ENCODE measurements around the gene FAM222B. TPM values are rescaled to one million over a fixed set of nuclear protein-coding genes. Genes with fewer than 3 reads are reported as not detected.

The FAM222B gene
- total RNA-seq, 2 experiments from 2014 or later = 4.0 to 15.2 TPM

DNA sequence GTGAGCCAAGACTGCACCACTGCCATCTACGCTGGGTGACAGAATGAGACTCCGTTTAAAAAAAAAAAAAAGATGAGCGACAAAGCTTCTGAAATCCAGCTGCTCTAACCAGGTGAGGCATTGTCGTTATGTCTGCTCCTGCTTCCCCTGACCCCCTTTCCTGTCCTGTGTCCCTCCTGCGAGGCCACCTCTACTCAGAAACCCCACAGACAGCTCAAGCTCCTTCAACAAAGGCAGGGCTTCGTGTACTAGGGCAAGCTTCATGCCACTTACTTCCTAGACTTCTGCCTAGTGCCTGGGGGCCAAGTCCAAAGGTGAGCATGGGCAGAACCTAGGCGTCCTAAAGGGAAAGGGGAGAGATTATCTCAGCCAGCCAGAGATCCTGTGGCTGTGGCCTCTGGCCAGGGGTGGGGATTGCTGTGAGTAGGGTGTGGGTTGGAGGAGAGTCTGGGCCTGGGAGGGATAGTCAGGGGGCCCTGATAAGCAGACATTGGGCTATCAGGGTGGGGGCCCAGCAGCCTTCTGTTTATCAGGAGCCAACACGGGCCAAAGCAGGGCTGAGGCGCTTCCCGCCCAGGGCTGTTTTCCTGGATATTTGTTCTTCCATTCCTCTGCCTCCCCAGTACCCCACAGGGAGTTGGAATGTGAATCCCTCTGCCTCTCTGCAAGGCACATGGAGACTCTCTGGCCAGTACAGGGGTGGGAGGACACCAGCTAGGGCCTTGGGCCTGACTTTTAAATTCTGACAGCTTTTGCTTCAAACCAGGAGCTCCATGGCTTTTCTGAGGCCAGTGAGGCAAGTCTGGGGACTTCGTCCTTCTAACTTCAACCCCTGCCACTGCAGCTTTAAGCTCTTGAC is 22.6 kb upstream of the FAM222B start:
- POLR2A ChIA-PET = interaction anchor here (1.2 kb wide), 1 partner anchor 9 kb away, joined by 6 read pairs; no protein-coding TSS in a partner anchor
- Histone ChIP-seq H3K36me3 (ENCODE audit: insufficient read depth, low read length) (peaks cover 14% of the 10 kb centered on the region), H4K20me1 (ENCODE audit: insufficient read depth, low read length) (no peaks in the 10 kb centered on the region), H3K4me3 (ENCODE audit: low read depth, low read length, poor library complexity, severe bottlenecking) (no peak overlapping the region), H3K4me1 (ENCODE audit: insufficient read depth, low read length, poor library complexity, severe bottlenecking) (peaks cover 15% of the 10 kb centered on the region), H3K79me2 (ENCODE audit: insufficient read depth, low read depth, low read length) (no peaks in the 10 kb centered on the region), H3K27ac (ENCODE audit: low read depth, low read length, poor library complexity, severe bottlenecking) (peak overlapping the region; percentile 46), H3K9me3 (ENCODE audit: low read length) (no peaks in the 10 kb centered on the region), H2AFZ (ENCODE audit: low read length) (peak overlapping the region; percentile 71), H3K4me2 (ENCODE audit: low read length) (peak overlapping the region; percentile 40), H3K9me2 (ENCODE audit: insufficient read depth, low read length) (no peaks in the 10 kb centered on the region)
- CTCF ChIA-PET (ENCODE audit: unreplicated experiment) = no interaction called here
- intact Hi-C loops (cut with micrococcal nuclease; ENCODE audit: unreplicated experiment) = no loop called here
- DNase-seq (ENCODE audit: low spot score) = no peak
- TF ChIP-seq, protein P1, sequence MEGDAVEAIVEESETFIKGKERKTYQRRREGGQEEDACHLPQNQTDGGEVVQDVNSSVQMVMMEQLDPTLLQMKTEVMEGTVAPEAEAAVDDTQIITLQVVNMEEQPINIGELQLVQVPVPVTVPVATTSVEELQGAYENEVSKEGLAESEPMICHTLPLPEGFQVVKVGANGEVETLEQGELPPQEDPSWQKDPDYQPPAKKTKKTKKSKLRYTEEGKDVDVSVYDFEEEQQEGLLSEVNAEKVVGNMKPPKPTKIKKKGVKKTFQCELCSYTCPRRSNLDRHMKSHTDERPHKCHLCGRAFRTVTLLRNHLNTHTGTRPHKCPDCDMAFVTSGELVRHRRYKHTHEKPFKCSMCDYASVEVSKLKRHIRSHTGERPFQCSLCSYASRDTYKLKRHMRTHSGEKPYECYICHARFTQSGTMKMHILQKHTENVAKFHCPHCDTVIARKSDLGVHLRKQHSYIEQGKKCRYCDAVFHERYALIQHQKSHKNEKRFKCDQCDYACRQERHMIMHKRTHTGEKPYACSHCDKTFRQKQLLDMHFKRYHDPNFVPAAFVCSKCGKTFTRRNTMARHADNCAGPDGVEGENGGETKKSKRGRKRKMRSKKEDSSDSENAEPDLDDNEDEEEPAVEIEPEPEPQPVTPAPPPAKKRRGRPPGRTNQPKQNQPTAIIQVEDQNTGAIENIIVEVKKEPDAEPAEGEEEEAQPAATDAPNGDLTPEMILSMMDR (conservative IDR thresholded peaks at IDR 0.05; ENCODE audit: low read length) = no peak
- TF ChIP-seq EZH2phosphoT487 (IDR thresholded peaks at IDR 0.05; ENCODE audit: borderline replicate concordance, low read depth, low read length) = no peak
- no TSS peak for BruUV-seq (replicated peaks)

DNA sequence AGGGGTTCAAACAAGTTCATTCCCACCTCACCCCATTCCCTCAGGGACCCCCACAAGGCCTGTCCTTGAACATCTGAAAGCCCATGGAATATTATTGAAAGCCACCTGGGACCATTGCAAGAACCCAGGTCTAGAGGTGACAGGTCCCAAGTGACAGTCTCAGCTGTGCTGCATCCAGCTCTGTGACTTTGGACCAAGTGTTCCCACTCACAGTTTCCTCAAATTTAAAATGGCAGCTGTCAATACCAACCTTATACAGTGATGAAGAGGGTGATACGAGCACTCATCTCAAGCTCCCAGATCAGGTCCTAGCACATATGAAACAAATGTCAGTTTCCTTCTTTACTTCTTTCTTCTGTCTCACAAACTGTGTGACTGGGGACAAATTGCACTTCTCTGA is 21.4 kb upstream of the FAM222B start:
- POLR2A ChIA-PET = interaction anchor here (0.7 kb wide), 1 partner anchor 25 kb away, joined by 3 read pairs; no protein-coding TSS in a partner anchor
- Histone ChIP-seq H4K20me1 (ENCODE audit: insufficient read depth, low read length) (no peaks in the 10 kb centered on the region), H3K9me3 (ENCODE audit: low read length) (no peaks in the 10 kb centered on the region), H2AFZ (ENCODE audit: low read length) (no peak overlapping the region), H3K4me3 (ENCODE audit: low read depth, low read length, poor library complexity, severe bottlenecking) (no peak overlapping the region), H3K4me2 (ENCODE audit: low read length) (no peak overlapping the region), H3K27ac (ENCODE audit: low read depth, low read length, poor library complexity, severe bottlenecking) (no peak overlapping the region), H3K36me3 (ENCODE audit: insufficient read depth, low read length) (peaks cover 20% of the 10 kb centered on the region), H3K79me2 (ENCODE audit: insufficient read depth, low read depth, low read length) (no peaks in the 10 kb centered on the region), H3K4me1 (ENCODE audit: insufficient read depth, low read length, poor library complexity, severe bottlenecking) (peaks cover 15% of the 10 kb centered on the region), H3K9me2 (ENCODE audit: insufficient read depth, low read length) (no peaks in the 10 kb centered on the region)
- TF ChIP-seq EZH2phosphoT487 (IDR thresholded peaks at IDR 0.05; ENCODE audit: borderline replicate concordance, low read depth, low read length) = no peak
- TF ChIP-seq, protein P1 (conservative IDR thresholded peaks at IDR 0.05; ENCODE audit: low read length) = no peak
- no TSS peak for BruUV-seq (replicated peaks)
- intact Hi-C loops (cut with micrococcal nuclease; ENCODE audit: unreplicated experiment) = no loop called here
- DNase-seq (ENCODE audit: low spot score) = no peak
- CTCF ChIA-PET (ENCODE audit: unreplicated experiment) = no interaction called here

DNA sequence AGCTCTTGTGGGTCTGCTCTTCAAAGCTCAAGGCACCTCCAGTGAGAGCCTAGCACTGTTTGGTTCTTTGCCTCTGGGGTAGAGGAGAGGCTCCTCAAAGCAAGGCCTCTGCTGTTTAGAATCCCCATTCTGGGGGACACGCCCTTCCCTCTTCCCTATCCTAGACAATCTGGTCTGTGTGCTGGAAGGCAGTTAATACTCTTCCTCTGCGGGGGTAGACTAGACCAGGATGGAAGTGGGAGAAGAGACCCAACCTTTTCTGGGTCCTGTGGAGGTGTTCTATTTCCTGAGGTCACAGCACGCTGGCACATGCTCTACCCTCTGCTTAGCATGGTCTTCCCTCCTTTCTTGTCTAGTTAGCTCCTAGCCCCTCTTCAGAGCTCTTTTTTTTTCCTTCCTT is 20.0 kb upstream of the FAM222B start:
- TF ChIP-seq, protein P1 (conservative IDR thresholded peaks at IDR 0.05; ENCODE audit: low read length) = no peak
- no peak for TF ChIP-seq EZH2phosphoT487 (IDR thresholded peaks at IDR 0.05; ENCODE audit: borderline replicate concordance, low read depth, low read length)
- POLR2A ChIA-PET = no interaction called here
- Histone ChIP-seq H3K9me2 (ENCODE audit: insufficient read depth, low read length) (no peaks in the 10 kb centered on the region), H4K20me1 (ENCODE audit: insufficient read depth, low read length) (no peaks in the 10 kb centered on the region), H3K4me2 (ENCODE audit: low read length) (no peak overlapping the region), H3K79me2 (ENCODE audit: insufficient read depth, low read depth, low read length) (no peaks in the 10 kb centered on the region), H3K4me3 (ENCODE audit: low read depth, low read length, poor library complexity, severe bottlenecking) (no peak overlapping the region), H3K36me3 (ENCODE audit: insufficient read depth, low read length) (peaks cover 34% of the 10 kb centered on the region), H3K27ac (ENCODE audit: low read depth, low read length, poor library complexity, severe bottlenecking) (no peak overlapping the region), H3K9me3 (ENCODE audit: low read length) (no peaks in the 10 kb centered on the region), H2AFZ (ENCODE audit: low read length) (no peak overlapping the region), H3K4me1 (ENCODE audit: insufficient read depth, low read length, poor library complexity, severe bottlenecking) (peaks cover 15% of the 10 kb centered on the region)
- DNase-seq (ENCODE audit: low spot score) = no peak
- intact Hi-C loops (cut with micrococcal nuclease; ENCODE audit: unreplicated experiment) = no loop called here
- CTCF ChIA-PET (ENCODE audit: unreplicated experiment) = no interaction called here
- no TSS peak for BruUV-seq (replicated peaks)
